Amniotic epithelial cell (primary cell): ENCODE data around the gene SCYGR8.
"Not testable (repeated sequence)": the region's sequence is repeated elsewhere in the genome, so short reads cannot be mapped to it uniquely, and the experiment has no call there.

Experiments
- DNase-seq: peaks from one replicate; pipeline ENCODE4 v3.0.0-alpha.2; 2010; ENCODE audit warnings: low read depth

Gene SCYGR8

GRCh38 chr2:227745594-227745993, at the start of gene SCYGR8:
Gene SCYGR8, plus strand, starts transcription at chr2:227745894. Its CDS starts 0 bp downstream, at chr2:227745894.
- no peak for DNase-seq

- DNase-seq: no peak
These were observed 48.6 kb upstream of the SCYGR8 start for GRCh38 chr2:227696990-227697679.

GRCh38 chr2:227701556-227701955, 44.1 kb upstream of the SCYGR8 start:
- no peak for DNase-seq

GRCh38 chr2:227703280-227703732, 42.4 kb upstream of the SCYGR8 start:
- DNase-seq: peak; percentile 56

GRCh38 chr2:227703961-227704360, 41.7 kb upstream of the SCYGR8 start:
- DNase-seq: peak; percentile 51

- DNase-seq: no peak
These were observed 38.8 kb upstream of the SCYGR8 start for GRCh38 chr2:227706859-227707258.

- DNase-seq: no peak
These were observed 38.3 kb upstream of the SCYGR8 start for GRCh38 chr2:227707390-227707789.

GRCh38 chr2:227710986-227711385, 34.7 kb upstream of the SCYGR8 start:
- no peak for DNase-seq

GRCh38 chr2:227713291-227713690, 32.4 kb upstream of the SCYGR8 start:
- DNase-seq: peak; percentile 39

GRCh38 chr2:227716501-227716900, 29.2 kb upstream of the SCYGR8 start:
- DNase-seq: no peak

- peak; percentile 91 for DNase-seq
These were observed 27.8 kb upstream of the SCYGR8 start, which contains the start of gene SLC19A3 for GRCh38 chr2:227717687-227718567. Gene SLC19A3, minus strand, starts transcription at chr2:227718028. Its CDS starts 15,710 bp downstream, at chr2:227702318.

GRCh38 chr2:227719641-227720040, 26.1 kb upstream of the SCYGR8 start:
- DNase-seq: peak; percentile 27

- DNase-seq: peak; percentile 27
These were observed 25.0 kb upstream of the SCYGR8 start for GRCh38 chr2:227720680-227721079.

GRCh38 chr2:227722821-227723220, 22.9 kb upstream of the SCYGR8 start:
- not testable (repeated sequence) for DNase-seq

- no peak for DNase-seq
These were observed 21.2 kb upstream of the SCYGR8 start, which contains the start of gene SCYGR6 for GRCh38 chr2:227724394-227725039. Gene SCYGR6, minus strand, starts transcription at chr2:227724757. Its CDS starts 0 bp downstream, at chr2:227724757.

GRCh38 chr2:227728035-227728434, 17.7 kb upstream of the SCYGR8 start, which contains the start of gene SCYGR7:
Gene SCYGR7, plus strand, starts transcription at chr2:227728335. Its CDS starts 0 bp downstream, at chr2:227728335.
- no peak for DNase-seq

- DNase-seq: no peak
These were observed 6.3 kb upstream of the SCYGR8 start for GRCh38 chr2:227739351-227739750.

- not testable (repeated sequence) for DNase-seq
These were observed 5.0 kb upstream of the SCYGR8 start for GRCh38 chr2:227740705-227741104.

- no peak for DNase-seq
These were observed 2.4 kb downstream of the SCYGR8 start for GRCh38 chr2:227748079-227748478.

- not testable (repeated sequence) for DNase-seq
These were observed 10.6 kb downstream of the SCYGR8 start for GRCh38 chr2:227756261-227756660.

GRCh38 chr2:227759411-227760118, 13.9 kb downstream of the SCYGR8 start:
- no peak for DNase-seq
